Stimulated activated CD4-positive, alpha-beta T cell treated with anti-CD3 and anti-CD28 coated beads, Interleukin-2, amount 100 ng/mL, for 24 hours (primary cell): Measurements from ENCODE around the gene SGSM1.

Experiments
- DNase-seq, 2 donors: peaks; one replicate each; pipeline ENCODE4 v3.0.0-alpha.2; 2020

Gene SGSM1, protein sequence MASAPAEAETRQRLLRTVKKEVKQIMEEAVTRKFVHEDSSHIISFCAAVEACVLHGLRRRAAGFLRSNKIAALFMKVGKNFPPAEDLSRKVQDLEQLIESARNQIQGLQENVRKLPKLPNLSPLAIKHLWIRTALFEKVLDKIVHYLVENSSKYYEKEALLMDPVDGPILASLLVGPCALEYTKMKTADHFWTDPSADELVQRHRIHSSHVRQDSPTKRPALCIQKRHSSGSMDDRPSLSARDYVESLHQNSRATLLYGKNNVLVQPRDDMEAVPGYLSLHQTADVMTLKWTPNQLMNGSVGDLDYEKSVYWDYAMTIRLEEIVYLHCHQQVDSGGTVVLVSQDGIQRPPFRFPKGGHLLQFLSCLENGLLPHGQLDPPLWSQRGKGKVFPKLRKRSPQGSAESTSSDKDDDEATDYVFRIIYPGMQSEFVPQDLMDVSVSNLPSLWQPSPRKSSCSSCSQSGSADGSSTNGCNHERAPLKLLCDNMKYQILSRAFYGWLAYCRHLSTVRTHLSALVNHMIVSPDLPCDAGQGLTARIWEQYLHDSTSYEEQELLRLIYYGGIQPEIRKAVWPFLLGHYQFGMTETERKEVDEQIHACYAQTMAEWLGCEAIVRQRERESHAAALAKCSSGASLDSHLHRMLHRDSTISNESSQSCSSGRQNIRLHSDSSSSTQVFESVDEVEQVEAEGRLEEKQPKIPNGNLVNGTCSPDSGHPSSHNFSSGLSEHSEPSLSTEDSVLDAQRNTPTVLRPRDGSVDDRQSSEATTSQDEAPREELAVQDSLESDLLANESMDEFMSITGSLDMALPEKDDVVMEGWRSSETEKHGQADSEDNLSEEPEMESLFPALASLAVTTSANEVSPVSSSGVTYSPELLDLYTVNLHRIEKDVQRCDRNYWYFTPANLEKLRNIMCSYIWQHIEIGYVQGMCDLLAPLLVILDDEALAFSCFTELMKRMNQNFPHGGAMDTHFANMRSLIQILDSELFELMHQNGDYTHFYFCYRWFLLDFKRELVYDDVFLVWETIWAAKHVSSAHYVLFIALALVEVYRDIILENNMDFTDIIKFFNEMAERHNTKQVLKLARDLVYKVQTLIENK

DNA sequence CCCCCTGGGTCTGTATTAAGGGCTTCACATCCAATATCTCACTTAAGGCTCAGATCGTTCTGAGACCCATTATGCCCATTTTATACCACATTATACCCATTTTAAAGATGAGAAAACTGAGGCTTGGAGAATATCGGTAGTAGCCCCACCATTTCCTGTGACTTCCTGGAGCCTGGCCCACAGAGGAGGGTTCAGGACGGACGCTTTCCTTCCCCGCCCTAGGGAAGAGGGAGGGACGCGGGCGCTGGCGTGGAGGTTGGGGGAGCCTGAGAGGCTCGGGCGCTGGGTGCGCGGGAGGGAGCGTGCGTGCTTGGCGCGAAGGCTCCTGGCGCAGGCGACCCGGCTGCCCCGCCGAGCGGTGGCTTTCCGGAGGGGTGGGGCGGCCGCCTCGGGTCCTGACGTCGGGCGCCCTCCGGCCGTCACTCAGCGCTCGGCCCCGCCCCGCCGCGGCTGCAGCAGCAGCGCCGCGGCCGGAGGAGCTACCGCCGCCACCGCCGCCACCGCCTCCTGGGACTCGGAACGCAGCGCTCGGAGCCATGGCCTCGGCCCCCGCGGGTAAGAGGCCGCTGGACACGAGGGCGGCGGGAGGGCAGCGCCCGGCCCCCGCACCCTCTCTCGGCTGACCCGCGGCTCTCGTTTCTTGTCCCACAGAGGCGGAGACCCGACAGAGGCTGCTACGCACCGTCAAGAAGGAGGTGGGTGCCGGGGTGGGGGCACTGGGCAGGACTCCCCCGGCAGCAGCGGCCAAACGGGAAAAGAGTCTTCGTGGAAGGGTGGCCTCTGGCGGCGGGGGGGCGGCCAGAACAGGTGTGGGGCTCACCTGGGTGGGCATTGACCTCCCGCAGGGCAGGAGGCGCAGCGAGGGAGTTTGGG is at the start of gene SGSM1:
Gene SGSM1, plus strand, starts transcription at position 422 of the 873 bp plus-strand sequence. Its CDS starts 115 bp downstream, at position 537.
- DNase-seq = peak; percentile 73 to 84

- peak; percentile 67 to 68 for DNase-seq
Observed at GRCh38 chr22:24758164-24758799, 47.7 kb upstream of the SGSM1 start.

GRCh38 chr22:24759765-24760164 is 46.2 kb upstream of the SGSM1 start:
- DNase-seq = no peak

GRCh38 chr22:24760708-24761306 is 45.2 kb upstream of the SGSM1 start:
- no peak for DNase-seq

- no peak for DNase-seq
Observed at GRCh38 chr22:24761888-24762675, 43.9 kb upstream of the SGSM1 start.

- no peak for DNase-seq
Observed at GRCh38 chr22:24763872-24764485, 42.0 kb upstream of the SGSM1 start.

DNA sequence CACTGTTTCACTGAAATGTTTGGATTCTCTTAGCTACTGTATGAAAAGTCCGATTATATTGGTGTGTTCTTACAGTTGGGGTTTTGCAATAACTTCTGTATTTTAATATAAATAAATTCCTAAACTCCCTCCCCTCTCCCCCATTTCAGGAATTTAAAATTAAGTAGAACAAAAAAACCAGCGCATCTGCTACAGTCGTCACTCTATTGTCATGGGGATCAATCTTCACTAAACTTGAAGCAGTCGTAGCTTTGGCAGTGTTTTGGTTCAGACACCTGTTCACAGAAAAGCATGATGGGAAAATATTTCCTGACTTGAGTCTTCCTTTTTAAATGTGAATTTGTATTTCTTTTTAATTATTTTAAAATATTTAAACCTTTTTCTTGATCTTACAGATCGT is 40.8 kb upstream of the SGSM1 start:
- DNase-seq = no peak

GRCh38 chr22:24768537-24769374 is 37.3 kb upstream of the SGSM1 start:
- DNase-seq = peak; percentile 54 to 61

DNA sequence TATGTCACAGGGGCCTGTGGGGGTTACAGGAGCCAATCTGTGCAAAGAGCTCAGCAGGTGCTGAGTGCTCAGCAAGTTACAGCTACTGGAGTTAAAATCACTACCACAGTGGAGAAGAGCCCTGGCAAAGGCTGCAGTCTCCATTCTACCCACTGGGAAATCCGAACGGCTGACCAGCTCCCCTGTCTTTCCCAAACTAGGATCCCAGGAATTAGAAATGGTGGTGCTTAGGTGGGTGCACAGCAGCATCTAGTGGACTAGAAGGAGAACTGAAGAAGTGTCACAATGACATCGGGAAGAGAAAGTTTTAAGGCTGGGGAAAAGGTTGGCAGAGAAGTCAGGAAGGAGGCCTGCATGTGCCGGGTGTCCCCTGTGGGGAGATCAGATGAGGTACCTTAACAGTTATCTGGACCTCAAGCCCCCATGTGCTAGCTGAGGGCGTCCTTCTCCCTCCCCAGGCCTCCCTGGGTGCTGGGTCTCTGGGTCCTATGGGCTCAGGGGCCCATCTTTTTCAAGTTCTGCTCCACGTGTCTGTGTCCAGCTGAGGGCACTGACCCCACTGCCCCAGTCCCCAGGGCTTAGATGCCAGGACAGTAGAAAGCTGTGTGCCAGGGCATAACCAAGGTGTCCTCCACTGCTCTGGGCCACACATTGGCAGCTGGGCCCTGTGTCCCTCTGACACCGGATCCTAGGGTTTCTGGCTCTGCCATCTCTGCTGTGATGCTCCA is 33.4 kb upstream of the SGSM1 start:
- DNase-seq = no peak

- no peak for DNase-seq
Observed at GRCh38 chr22:24775769-24776492, 30.1 kb upstream of the SGSM1 start.

DNA sequence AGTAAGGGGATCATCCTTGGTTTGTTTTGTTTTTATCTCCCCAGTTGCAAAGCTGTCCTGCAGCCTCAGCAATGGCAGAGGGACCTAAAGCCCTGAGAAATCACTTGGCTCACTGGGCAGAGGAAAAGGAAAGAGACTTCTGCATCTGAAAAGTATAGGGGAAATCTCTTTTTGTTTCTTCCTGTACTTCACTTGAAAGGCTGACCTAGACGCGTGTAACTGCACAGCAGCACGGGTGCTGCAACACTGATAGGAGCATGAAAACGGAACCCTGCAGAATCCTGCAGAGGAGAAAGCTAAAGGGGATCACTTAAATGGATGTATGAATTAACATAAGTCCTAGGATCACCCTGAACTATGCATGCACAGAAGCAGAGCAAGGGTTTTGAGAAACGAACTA is 29.5 kb upstream of the SGSM1 start:
- no peak for DNase-seq

DNA sequence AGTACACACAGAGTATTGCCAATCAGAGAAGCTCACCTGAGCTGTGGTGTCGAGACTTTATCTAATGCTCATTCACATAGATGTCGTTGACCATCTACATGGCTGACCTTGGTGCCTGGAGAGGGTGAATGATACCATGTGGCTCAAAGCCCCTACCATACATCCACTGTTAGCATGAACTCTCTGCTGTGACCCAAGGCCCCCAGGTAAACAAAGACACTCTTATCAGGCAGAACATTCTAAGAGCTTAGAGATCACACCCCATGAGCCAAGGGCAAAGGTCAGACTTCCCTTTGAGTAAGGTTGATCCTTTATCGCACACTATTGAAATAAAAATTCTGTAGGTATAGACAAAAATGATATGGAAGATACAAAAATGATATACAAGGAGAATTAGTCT is 16.5 kb upstream of the SGSM1 start:
- DNase-seq = no peak

- DNase-seq = no peak
Observed at GRCh38 chr22:24791362-24791761, 14.6 kb upstream of the SGSM1 start.

DNA sequence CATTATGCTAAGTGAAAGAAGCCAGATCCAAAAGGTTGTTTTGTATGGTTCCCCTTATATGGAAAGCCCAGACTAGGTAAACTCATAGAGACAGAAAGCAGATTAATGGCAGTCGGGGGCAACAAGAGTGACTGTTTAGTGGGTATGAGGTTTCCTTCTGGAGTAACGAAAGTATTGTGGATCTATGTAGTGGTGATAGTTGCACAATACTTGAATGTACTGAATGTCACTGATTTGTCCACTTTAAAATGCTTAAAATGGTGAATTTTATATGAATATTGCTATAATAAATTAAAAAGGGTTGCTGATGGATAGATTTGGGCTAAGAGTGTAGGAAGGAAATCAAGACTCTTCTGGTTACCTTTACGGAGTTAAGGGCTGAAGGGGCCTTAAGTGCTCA is 10.0 kb upstream of the SGSM1 start:
- DNase-seq = no peak

GRCh38 chr22:24796860-24797259 is 9.2 kb upstream of the SGSM1 start:
- no peak for DNase-seq

- DNase-seq = peak in 1 of 2 donors; percentile 37
Observed at GRCh38 chr22:24801901-24802465, 4.0 kb upstream of the SGSM1 start.

GRCh38 chr22:24803064-24803542 is 2.9 kb upstream of the SGSM1 start:
- peak; percentile 72 to 76 for DNase-seq
